Right lobe of liver (tissue), 6 donors: ENCODE results near the gene NDUFS7. TPM values are rescaled to one million over a fixed set of nuclear protein-coding genes. Genes with fewer than 3 reads are reported as not detected.

Experiments
- ATAC-seq, 4 donors: fragments of 200-7000 bp; cut with Tn5 transposase; one replicate each; pipeline ENCODE4 v1.9.1; 2020; ENCODE audit warnings: mild to moderate bottlenecking in 4 of 4, moderate library complexity in 4 of 4
- DNase-seq, 3 donors: peaks; one replicate each; pipeline ENCODE4 v3.0.0-alpha.2; 2020
- H3K27ac ChIP-seq, 3 donors: fragments of 200-600 bp; one replicate each; pipeline ENCODE4 v1.8.0; 2022
- H3K27me3 ChIP-seq, 2 donors: fragments of 200-600 bp; one replicate each; pipeline ENCODE4 v1.8.0; 2022
- H3K36me3 ChIP-seq, 4 donors: fragments of 200-600 bp; sonication (generic) in 1 of 4; one replicate each; pipeline versions ENCODE4 v1.5.1 to v1.8.0; 2017 to 2022; ENCODE audit warnings: control low read depth in 1 of 4
- H3K4me1 ChIP-seq, 4 donors: fragments of 200-600 bp; sonication (generic) in 1 of 4; one replicate each; pipeline versions ENCODE4 v1.5.1 to v1.8.0; 2017 to 2022; ENCODE audit warnings: control low read depth in 1 of 4
- H3K4me3 ChIP-seq, 3 donors: fragments of 200-600 bp; one replicate each; pipeline ENCODE4 v1.8.0; 2022
- H3K9me3 ChIP-seq, 4 donors: fragments of 200-600 bp; sonication (generic) in 1 of 4; one replicate each; pipeline versions ENCODE4 v1.5.1 to v1.8.0; 2017 to 2022; ENCODE audit warnings: control low read depth in 1 of 4
- POLR2A ChIP-seq: fragments of 450-650 bp; IDR thresholded peaks from one replicate; pipeline ENCODE4 v1.6.1; 2017; ENCODE audit warnings: antibody characterized with exemption, mild to moderate bottlenecking
- WGBS: methylation state at CpG from one replicate; pipeline ENCODE4 v1.1.6; 2018; ENCODE audit warnings: low coverage, low lambda C conversion rate; ENCODE audit not compliant: insufficient coverage; ENCODE audit errors: missing lambda C conversion rate; 5-methylcytosine and 5-hydroxymethylcytosine counted together
- intact Hi-C, 2 donors: fragments of 100-400 bp; cut with DNase I; formaldehyde crosslinking; loops; one replicate each; pipeline versions ENCODE4 v1.11.2 to v1.14.1; 2022
- total RNA-seq, 6 experiments: library from RNA; depleted of rRNA in 2 of 6; stranded (reverse); fragments of >200 nt in 2 of 6; fragmentation: NEBNext Ultra II Directional in 3 of 6; extraction: Animal tissue kit (Norgen Biotek cat#: 25700) in 3 of 6; gene quantifications; one replicate each; pipeline versions ENCODE4 v1.1.0 to v1.2.4, GENCODE V29; 2016 to 2023
- TF ChIP-seq, protein P1 (sequence below), 4 donors: fragments of 200-600 bp in 3 of 4; fragments of 450-650 bp in 1 of 4; IDR thresholded peaks; one replicate each; pipeline versions ENCODE4 v1.5.1 to v1.8.0; 2016 to 2022; ENCODE audit warnings: antibody characterized with exemption in 4 of 4, mild to moderate bottlenecking in 2 of 4
- donor health status: DM: no; HTN: yes; CAD: no.
- donor health status: DM: no; HTN: no; CAD: no.
- donor health status: DM: no; HTN: no; CAD: no.
- donor health status: DM: no; HTN: yes; CAD: no.
- donor health status: DM: no; HTN: yes; CAD: no.

The NDUFS7 gene
- total RNA-seq, 6 experiments from 2014 or later = 70.1 to 210 (median 85.0) TPM

DNA sequence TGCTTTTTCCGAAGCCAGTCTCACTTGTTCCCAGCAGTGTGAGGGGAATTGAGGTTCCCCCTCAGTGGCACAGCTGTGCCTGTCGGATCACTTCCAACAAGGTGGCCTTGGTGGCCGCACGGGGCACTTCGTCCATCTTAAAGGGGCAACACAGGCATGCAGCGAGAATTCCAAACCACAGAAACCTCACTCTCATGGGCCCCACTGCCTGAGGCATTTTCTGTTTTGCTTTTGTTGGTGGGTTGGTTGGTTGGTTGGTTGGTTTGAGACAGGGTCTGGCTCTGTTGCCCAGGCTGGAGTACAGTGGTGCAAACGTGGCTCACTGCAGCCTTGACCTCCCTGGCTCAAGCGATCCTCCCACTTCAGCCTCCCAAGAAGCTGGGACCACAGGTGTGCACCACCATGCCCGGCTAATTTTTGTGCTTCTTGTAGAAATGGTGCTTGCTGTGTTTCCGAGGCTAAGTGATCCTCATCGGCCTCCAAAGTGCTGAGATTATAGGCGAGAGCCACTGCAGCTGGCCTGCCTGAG lies 3.7 kb upstream of the NDUFS7 start:
- no peak for TF ChIP-seq POLR2A
- TF ChIP-seq, protein P1, sequence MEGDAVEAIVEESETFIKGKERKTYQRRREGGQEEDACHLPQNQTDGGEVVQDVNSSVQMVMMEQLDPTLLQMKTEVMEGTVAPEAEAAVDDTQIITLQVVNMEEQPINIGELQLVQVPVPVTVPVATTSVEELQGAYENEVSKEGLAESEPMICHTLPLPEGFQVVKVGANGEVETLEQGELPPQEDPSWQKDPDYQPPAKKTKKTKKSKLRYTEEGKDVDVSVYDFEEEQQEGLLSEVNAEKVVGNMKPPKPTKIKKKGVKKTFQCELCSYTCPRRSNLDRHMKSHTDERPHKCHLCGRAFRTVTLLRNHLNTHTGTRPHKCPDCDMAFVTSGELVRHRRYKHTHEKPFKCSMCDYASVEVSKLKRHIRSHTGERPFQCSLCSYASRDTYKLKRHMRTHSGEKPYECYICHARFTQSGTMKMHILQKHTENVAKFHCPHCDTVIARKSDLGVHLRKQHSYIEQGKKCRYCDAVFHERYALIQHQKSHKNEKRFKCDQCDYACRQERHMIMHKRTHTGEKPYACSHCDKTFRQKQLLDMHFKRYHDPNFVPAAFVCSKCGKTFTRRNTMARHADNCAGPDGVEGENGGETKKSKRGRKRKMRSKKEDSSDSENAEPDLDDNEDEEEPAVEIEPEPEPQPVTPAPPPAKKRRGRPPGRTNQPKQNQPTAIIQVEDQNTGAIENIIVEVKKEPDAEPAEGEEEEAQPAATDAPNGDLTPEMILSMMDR (IDR thresholded peaks at IDR 0.05) = no peak
- H3K4me3 ChIP-seq = no peak overlapping the region
- no peaks in the 10 kb centered on the region for H3K9me3 ChIP-seq
- H3K27ac ChIP-seq = no peak overlapping the region
- peaks cover 0 to 7% (median 3%) of the 10 kb centered on the region in 4 donors for H3K4me1 ChIP-seq
- intact Hi-C loops = no loop called here
- 42% methylated on average over 5 of the region's 12 CpGs for whole genome bisulfite sequencing
- no peak for DNase-seq
- H3K36me3 ChIP-seq = peaks cover 0 to 16% (median 4%) of the 10 kb centered on the region in 4 donors
- H3K27me3 ChIP-seq = no peaks in the 10 kb centered on the region
- ATAC-seq = no peak

DNA sequence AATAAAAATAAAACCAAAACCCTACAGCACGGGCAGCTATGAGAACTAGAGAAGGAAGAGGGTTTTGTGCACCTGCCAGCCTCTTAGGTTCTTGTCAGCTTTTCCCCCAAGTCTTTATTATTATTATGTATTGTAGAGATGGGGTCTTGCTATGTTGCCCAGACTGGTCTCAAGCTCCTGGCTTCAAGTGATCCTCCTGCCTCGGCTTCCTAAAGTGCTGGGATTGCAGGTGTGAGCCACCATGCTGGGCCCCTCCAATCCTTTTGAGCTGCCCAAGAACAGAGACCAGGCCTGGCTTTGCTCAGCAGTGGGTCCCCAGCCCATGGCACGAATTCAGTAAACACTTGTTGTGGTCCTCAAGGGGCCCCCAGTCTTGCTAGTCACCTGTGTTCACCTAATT lies 1.5 kb upstream of the NDUFS7 start:
- H3K27me3 ChIP-seq = no peaks in the 10 kb centered on the region
- H3K9me3 ChIP-seq = no peaks in the 10 kb centered on the region
- no peak overlapping the region for H3K4me3 ChIP-seq
- 80% methylated on average over 1 of the region's 3 CpGs for WGBS
- no peak for TF ChIP-seq POLR2A
- TF ChIP-seq, protein P1 (IDR thresholded peaks at IDR 0.05) = no peak
- H3K4me1 ChIP-seq = peaks cover 0 to 7% (median 3%) of the 10 kb centered on the region in 4 donors
- H3K27ac ChIP-seq = no peak overlapping the region
- no peak for DNase-seq
- ATAC-seq = no peak
- intact Hi-C loops = no loop called here
- peaks cover 0 to 7% (median 0%) of the 10 kb centered on the region in 4 donors for H3K36me3 ChIP-seq

DNA sequence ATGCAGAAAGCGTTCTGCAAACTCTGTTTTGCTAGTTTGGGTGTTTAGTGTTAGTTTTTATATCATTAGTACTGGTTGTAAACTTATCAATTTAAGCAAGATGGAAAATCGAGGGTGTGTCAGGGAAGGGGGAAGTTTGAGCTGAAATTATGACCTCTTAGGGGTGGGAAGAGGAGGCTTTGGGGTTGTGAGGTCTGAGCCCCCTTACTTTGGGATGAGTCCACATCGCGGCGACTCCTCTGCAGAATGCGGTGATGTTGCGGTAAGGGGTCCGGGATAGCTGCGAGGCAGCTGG lies 743 bp upstream of the NDUFS7 start:
- no peak for TF ChIP-seq POLR2A
- TF ChIP-seq, protein P1 (IDR thresholded peaks at IDR 0.05) = peak in 1 of 4 donors; percentile 4
- DNase-seq (no peak), ATAC-seq (no peak)
- 12% methylated on average over 7 of the region's 9 CpGs for WGBS
- H3K27ac ChIP-seq = no peak overlapping the region
- no peaks in the 10 kb centered on the region for H3K9me3 ChIP-seq
- H3K4me3 ChIP-seq = peak overlapping the region in 1 of 3 donors; percentile 87
- intact Hi-C loops = no loop called here
- H3K4me1 ChIP-seq = peaks cover 0 to 7% (median 3%) of the 10 kb centered on the region in 4 donors
- H3K27me3 ChIP-seq = no peaks in the 10 kb centered on the region
- H3K36me3 ChIP-seq = peaks cover 0 to 2% (median 0%) of the 10 kb centered on the region in 4 donors

DNA sequence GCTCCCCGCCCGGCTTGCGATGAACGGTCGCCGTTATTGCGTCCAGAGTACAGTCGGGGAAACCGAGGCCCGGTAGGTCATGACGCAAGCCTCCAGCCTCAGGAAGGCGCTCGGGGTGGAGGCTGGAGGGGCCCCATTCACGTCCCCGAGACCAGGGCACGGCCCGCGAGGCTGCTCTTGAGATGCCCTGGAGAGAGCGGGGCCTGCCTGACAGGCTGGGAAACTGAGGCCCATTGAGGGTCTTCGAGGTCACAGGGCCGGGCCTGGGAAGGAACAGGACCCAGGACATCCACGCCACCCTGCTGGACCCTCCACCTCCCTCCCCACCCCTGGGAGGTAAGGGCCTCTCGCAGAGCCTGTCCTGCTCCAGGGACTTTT lies 367 bp downstream of the NDUFS7 start:
- WGBS = 0% methylated on average over 5 of the region's 23 CpGs
- Histone ChIP-seq H3K27ac (peak overlapping the region; percentile 70 to 83 (median 83)), H3K4me1 (peaks cover 0 to 7% (median 3%) of the 10 kb centered on the region in 4 donors), H3K9me3 (no peaks in the 10 kb centered on the region), H3K4me3 (peak overlapping the region; percentile 87 to 97 (median 88)), H3K36me3 (peaks cover 0 to 5% (median 0%) of the 10 kb centered on the region in 4 donors), H3K27me3 (no peaks in the 10 kb centered on the region)
- intact Hi-C loops = no loop called here
- TF ChIP-seq, protein P1 (IDR thresholded peaks at IDR 0.05) = no peak
- ATAC-seq (peak in 1 of 4 donors; percentile 1), DNase-seq (no peak)
